GM12875 (cell line): Measurements from ENCODE around the gene LCAT.
"Not testable (repeated sequence)": the region's sequence is repeated elsewhere in the genome, so short reads cannot be mapped to it uniquely, and the experiment has no call there.

Experiments used
- H3K4me3 ChIP-seq: one replicate; pipeline ENCODE4 v1.5.1; 2011; ENCODE audit warnings: low read depth, low read length, control low read depth
- TF ChIP-seq, protein P1 (sequence below): IDR thresholded peaks from 2 replicates; pipeline ENCODE4 v1.5.1; 2011; ENCODE audit warnings: low read depth, mild to moderate bottlenecking, control low read depth, inconsistent platforms, low read length, moderate library complexity, borderline replicate concordance; ENCODE audit not compliant: insufficient read depth

LCAT gene

DNA sequence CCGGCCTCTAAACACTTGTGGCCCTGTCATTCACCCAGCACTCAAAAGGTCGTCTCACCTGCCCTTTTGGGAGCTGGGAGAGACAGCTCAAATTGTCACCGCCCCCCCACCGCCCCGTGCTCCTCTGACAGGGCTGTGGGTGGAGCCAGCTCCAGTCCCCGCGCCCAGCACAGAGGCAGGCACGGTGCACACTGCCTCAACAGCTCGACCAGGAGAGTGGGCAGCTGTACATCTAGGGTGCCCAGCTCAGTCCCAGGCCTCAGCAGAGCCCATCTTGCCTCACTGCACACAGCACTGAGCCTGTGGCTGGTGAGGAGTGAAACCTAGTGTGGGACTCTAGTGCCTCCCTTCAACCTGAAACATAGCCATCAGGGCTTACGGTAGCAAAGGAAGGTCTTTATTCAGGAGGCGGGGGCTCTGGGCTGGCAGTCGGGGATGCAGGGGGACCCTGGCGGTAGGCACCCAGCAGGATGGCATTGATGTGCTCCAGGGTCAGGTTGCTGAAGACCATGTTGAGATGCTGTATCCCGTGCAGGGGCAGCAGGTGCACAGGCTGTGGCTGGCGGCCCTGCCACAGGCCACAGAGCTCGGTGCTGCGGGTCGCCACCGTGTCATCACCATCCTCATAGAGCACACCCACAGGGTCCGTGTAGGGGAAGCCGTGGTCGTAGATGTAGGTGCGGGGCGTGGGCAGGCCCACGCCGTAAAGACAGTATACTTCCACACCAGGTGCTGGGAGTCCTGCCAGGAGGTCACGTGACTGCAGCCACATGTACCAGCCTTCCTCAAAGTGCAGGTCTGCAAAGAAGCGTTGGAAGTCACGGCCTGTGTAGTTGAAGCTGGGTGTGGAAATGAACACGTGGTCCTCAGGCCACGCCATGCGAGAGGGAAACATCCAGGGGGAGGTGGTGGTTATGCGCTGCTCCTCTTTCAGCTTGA lies 4.1 kb downstream of the LCAT start:
- H3K4me3 ChIP-seq: no peak overlapping the region

DNA sequence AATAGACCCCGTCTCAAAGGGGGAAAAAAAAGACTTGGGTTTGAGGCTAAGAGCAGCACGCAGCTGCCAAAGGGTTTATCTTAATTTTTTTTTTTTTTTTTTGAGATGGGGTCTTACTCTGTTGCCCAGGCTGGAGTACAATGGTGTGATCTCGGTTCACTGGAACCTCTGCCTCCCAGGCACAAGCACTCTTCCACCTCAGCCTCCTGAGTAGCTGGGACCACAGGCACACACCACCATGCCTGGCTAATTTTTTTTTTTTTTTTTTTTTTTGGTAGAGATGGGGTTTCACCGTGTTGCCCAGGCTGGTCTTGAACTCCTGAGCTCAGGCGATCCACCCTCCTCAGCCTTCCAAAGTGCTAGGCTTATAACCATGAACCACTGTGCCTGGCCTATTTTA lies 6.2 kb downstream of the LCAT start:
- H3K4me3 ChIP-seq: not testable (repeated sequence)

More for the DNA sequence above, 4.1 kb downstream of the LCAT start:
- TF ChIP-seq, protein P1, sequence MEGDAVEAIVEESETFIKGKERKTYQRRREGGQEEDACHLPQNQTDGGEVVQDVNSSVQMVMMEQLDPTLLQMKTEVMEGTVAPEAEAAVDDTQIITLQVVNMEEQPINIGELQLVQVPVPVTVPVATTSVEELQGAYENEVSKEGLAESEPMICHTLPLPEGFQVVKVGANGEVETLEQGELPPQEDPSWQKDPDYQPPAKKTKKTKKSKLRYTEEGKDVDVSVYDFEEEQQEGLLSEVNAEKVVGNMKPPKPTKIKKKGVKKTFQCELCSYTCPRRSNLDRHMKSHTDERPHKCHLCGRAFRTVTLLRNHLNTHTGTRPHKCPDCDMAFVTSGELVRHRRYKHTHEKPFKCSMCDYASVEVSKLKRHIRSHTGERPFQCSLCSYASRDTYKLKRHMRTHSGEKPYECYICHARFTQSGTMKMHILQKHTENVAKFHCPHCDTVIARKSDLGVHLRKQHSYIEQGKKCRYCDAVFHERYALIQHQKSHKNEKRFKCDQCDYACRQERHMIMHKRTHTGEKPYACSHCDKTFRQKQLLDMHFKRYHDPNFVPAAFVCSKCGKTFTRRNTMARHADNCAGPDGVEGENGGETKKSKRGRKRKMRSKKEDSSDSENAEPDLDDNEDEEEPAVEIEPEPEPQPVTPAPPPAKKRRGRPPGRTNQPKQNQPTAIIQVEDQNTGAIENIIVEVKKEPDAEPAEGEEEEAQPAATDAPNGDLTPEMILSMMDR: no peak

- H3K4me3 ChIP-seq: peak overlapping the region; percentile 92
Observed at GRCh38 chr16:67936880-67937605, 6.9 kb downstream of the LCAT start.

DNA sequence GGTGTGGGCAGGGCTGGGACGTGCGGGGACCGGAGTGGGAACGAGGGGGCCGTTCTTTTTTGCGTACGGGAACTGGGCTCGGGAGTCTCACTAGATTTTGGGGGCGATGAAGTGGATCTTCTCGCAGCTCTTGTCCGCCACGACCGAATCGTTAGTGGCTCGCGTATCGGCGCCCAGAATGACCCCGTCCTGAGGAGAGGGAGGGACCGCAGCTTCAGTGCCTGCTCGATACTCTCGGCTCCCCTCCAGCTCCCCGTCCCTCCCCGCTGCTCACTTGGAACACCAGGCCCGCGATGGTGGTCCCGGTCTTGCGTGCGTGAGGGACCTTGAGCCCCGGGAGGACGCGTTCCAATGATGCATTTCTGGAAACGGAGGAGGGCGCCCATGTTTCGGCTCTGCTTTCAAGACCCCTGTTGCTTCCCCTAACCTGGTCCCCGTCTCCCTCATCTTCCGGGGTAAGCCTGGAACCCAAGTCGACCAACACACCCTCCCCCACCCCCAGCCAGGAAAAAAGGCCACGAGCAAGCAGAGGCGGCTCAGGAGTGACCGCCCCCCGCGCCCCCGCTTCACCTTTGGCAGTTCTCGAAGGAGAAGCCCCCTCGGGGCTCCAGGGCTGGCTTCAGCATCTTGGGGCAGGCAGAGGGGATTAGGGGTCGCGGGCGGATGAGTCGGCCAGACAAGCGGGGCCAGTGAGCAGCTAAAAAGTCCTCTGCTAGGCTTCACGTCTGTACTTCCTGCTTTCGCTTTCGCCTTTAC lies 7.6 kb downstream of the LCAT start, which contains the start of gene PSMB10:
Gene PSMB10, minus strand, starts transcription at position 727 of the 756 bp plus-strand sequence. Its CDS starts 101 bp downstream, at position 626.
- peak within 1 kb of the TSS; percentile 92 for H3K4me3 ChIP-seq
- TF ChIP-seq, protein P1: 0 out of 2 replicates have a peak, but pooled peaks have one; percentile 1

More at GRCh38 chr16:67936880-67937605, 6.9 kb downstream of the LCAT start:
- TF ChIP-seq, protein P1: no peak

- peak overlapping the region; percentile 92 for H3K4me3 ChIP-seq
- TF ChIP-seq, protein P1: no peak
Observed at GRCh38 chr16:67935402-67936123, 8.4 kb downstream of the LCAT start.

GRCh38 chr16:67935101-67935401 lies 8.9 kb downstream of the LCAT start:
- TF ChIP-seq, protein P1: no peak
- H3K4me3 ChIP-seq: no peak overlapping the region
